HUES6 (cell line): Measurements from ENCODE around the gene TEAD1.

Source experiments
- H3K27ac ChIP-seq: 2 replicates; pipeline ENCODE4 v1.7.0; 2013; ENCODE audit warnings: low read depth, mild to moderate bottlenecking, low read length, inconsistent platforms
- H3K27me3 ChIP-seq: 2 replicates; pipeline ENCODE4 v1.6.1; 2013; ENCODE audit warnings: low read length; ENCODE audit not compliant: control insufficient read depth, insufficient read depth
- H3K36me3 ChIP-seq: 2 replicates; pipeline ENCODE4 v1.6.1; 2013; ENCODE audit warnings: low read length; ENCODE audit not compliant: control insufficient read depth, insufficient read depth
- H3K4me1 ChIP-seq: 2 replicates; pipeline ENCODE4 v1.6.1; 2013; ENCODE audit warnings: low read length; ENCODE audit not compliant: control insufficient read depth, insufficient read depth
- H3K4me3 ChIP-seq: 2 replicates; pipeline ENCODE4 v1.5.1; 2013; ENCODE audit warnings: low read depth, low read length
- H3K9ac ChIP-seq: one replicate; pipeline ENCODE4 v1.6.1; 2013; ENCODE audit warnings: mild to moderate bottlenecking, low read length
- H3K9me3 ChIP-seq: 2 replicates; pipeline ENCODE4 v1.6.1; 2013; ENCODE audit warnings: low read depth, low read length; ENCODE audit not compliant: control insufficient read depth, insufficient read depth

TEAD1 gene

GRCh38 chr11:12949453-12949852, 275.2 kb downstream of the TEAD1 start:
- Histone ChIP-seq H3K27me3 (no peaks in the 10 kb centered on the region), H3K27ac (no peak overlapping the region), H3K9ac (no peak overlapping the region), H3K9me3 (peaks cover 8% of the 10 kb centered on the region), H3K36me3 (0 out of 2 replicates have a peak, but pooled peaks cover 4% of the 10 kb centered on the region), H3K4me3 (no peak overlapping the region), H3K4me1 (no peaks in the 10 kb centered on the region)

- Histone ChIP-seq H3K4me1 (no peaks in the 10 kb centered on the region), H3K9me3 (peaks cover 8% of the 10 kb centered on the region), H3K9ac (no peak overlapping the region), H3K36me3 (no peaks in the 10 kb centered on the region), H3K27me3 (no peaks in the 10 kb centered on the region), H3K4me3 (no peak overlapping the region), H3K27ac (no peak overlapping the region)
Observed at GRCh38 chr11:12950670-12951069, 276.4 kb downstream of the TEAD1 start.

- Histone ChIP-seq H3K27ac (no peak overlapping the region), H3K9me3 (peaks cover 8% of the 10 kb centered on the region)
Observed at GRCh38 chr11:12951376-12951775, 277.2 kb downstream of the TEAD1 start.

GRCh38 chr11:12952094-12952493, 277.9 kb downstream of the TEAD1 start:
- no peak overlapping the region for H3K4me3 ChIP-seq
- no peaks in the 10 kb centered on the region for H3K4me1 ChIP-seq
- no peak overlapping the region for H3K27ac ChIP-seq
- no peak overlapping the region for H3K9ac ChIP-seq
- H3K36me3 ChIP-seq = no peaks in the 10 kb centered on the region
- H3K27me3 ChIP-seq = no peaks in the 10 kb centered on the region
- H3K9me3 ChIP-seq = peaks cover 8% of the 10 kb centered on the region

More at GRCh38 chr11:12951376-12951775, 277.2 kb downstream of the TEAD1 start:
- Histone ChIP-seq H3K36me3 (no peaks in the 10 kb centered on the region), H3K9ac (no peak overlapping the region), H3K27me3 (no peaks in the 10 kb centered on the region), H3K4me1 (no peaks in the 10 kb centered on the region), H3K4me3 (no peak overlapping the region)

- Histone ChIP-seq H3K4me3 (no peak overlapping the region), H3K27me3 (no peaks in the 10 kb centered on the region), H3K36me3 (no peaks in the 10 kb centered on the region), H3K27ac (no peak overlapping the region), H3K9ac (no peak overlapping the region), H3K4me1 (no peaks in the 10 kb centered on the region), H3K9me3 (no peaks in the 10 kb centered on the region)
Observed at GRCh38 chr11:12958986-12959385, 284.8 kb downstream of the TEAD1 start.

GRCh38 chr11:12961615-12962014, 287.4 kb downstream of the TEAD1 start:
- H3K27ac ChIP-seq = no peak overlapping the region
- H3K4me1 ChIP-seq = no peaks in the 10 kb centered on the region
- no peaks in the 10 kb centered on the region for H3K36me3 ChIP-seq
- no peaks in the 10 kb centered on the region for H3K9me3 ChIP-seq
- no peak overlapping the region for H3K9ac ChIP-seq
- H3K4me3 ChIP-seq = no peak overlapping the region
- H3K27me3 ChIP-seq = no peaks in the 10 kb centered on the region

GRCh38 chr11:12962306-12962705, 288.1 kb downstream of the TEAD1 start:
- Histone ChIP-seq H3K9ac (no peak overlapping the region), H3K36me3 (no peaks in the 10 kb centered on the region), H3K27me3 (no peaks in the 10 kb centered on the region), H3K27ac (no peak overlapping the region), H3K4me1 (no peaks in the 10 kb centered on the region), H3K4me3 (no peak overlapping the region), H3K9me3 (no peaks in the 10 kb centered on the region)

GRCh38 chr11:12963051-12963450, 288.8 kb downstream of the TEAD1 start:
- no peaks in the 10 kb centered on the region for H3K9me3 ChIP-seq
- H3K4me3 ChIP-seq = no peak overlapping the region
- H3K4me1 ChIP-seq = no peaks in the 10 kb centered on the region
- H3K27ac ChIP-seq = no peak overlapping the region
- no peaks in the 10 kb centered on the region for H3K27me3 ChIP-seq
- no peaks in the 10 kb centered on the region for H3K36me3 ChIP-seq
- H3K9ac ChIP-seq = no peak overlapping the region

GRCh38 chr11:12963792-12964536, 289.7 kb downstream of the TEAD1 start:
- Histone ChIP-seq H3K27me3 (no peaks in the 10 kb centered on the region), H3K9ac (no peak overlapping the region), H3K4me1 (no peaks in the 10 kb centered on the region), H3K36me3 (no peaks in the 10 kb centered on the region), H3K9me3 (no peaks in the 10 kb centered on the region), H3K4me3 (no peak overlapping the region), H3K27ac (no peak overlapping the region)

GRCh38 chr11:12964650-12965049, 290.4 kb downstream of the TEAD1 start:
- H3K27ac ChIP-seq = no peak overlapping the region
- H3K9me3 ChIP-seq = no peaks in the 10 kb centered on the region
- no peak overlapping the region for H3K9ac ChIP-seq
- H3K4me3 ChIP-seq = no peak overlapping the region
- no peaks in the 10 kb centered on the region for H3K36me3 ChIP-seq
- no peaks in the 10 kb centered on the region for H3K4me1 ChIP-seq
- no peaks in the 10 kb centered on the region for H3K27me3 ChIP-seq

- H3K36me3 ChIP-seq = no peaks in the 10 kb centered on the region
- no peak overlapping the region for H3K9ac ChIP-seq
- no peaks in the 10 kb centered on the region for H3K27me3 ChIP-seq
- no peak overlapping the region for H3K4me3 ChIP-seq
- no peak overlapping the region for H3K27ac ChIP-seq
- no peaks in the 10 kb centered on the region for H3K4me1 ChIP-seq
- H3K9me3 ChIP-seq = no peaks in the 10 kb centered on the region
Observed at GRCh38 chr11:12966002-12966401, 291.8 kb downstream of the TEAD1 start.
